MCF 10A (cell line): ENCODE measurements around the gene MAP3K10. TPM values are rescaled to one million over a fixed set of nuclear protein-coding genes. Genes with fewer than 3 reads are reported as not detected.

Experiments
- BruUV-seq: library from RNA; stranded (reverse); fragments of 400-500 nt; replicated peaks from 2 replicates; lab custom pipeline; 2021; lab: Mats Ljungman, UMichigan
- CTCF ChIA-PET: fragments of 300-600 bp; sonication (Branson Sonifier 250); formaldehyde crosslinking; extraction: SDS; loops from one replicate; lab custom pipeline; 2021; ENCODE audit warnings: antibody characterized with exemption, inconsistent platforms; lab: Yijun Ruan, JAX
- POLR2A ChIA-PET: fragments of 300-600, 350-650 bp; sonication (Branson Sonifier 250); formaldehyde crosslinking; extraction: SDS; loops from one replicate; lab custom pipeline; 2020; ENCODE audit warnings: antibody characterized with exemption, inconsistent platforms; lab: Yijun Ruan, JAX
- DNase-seq: peaks from one replicate; pipeline ENCODE4 v3.0.0-alpha.2; 2018; ENCODE audit not compliant: unreplicated experiment
- H3K27ac Mint-ChIP-seq: one replicate; pipeline ENCODE4 v1.8.0; 2022; ENCODE audit warnings: mild to moderate bottlenecking, low read depth, mixed read lengths; ENCODE audit not compliant: unreplicated experiment
- H3K27me3 Mint-ChIP-seq: one replicate; pipeline ENCODE4 v1.8.0; 2022; ENCODE audit warnings: mixed read lengths; ENCODE audit not compliant: insufficient read depth, unreplicated experiment
- H3K36me3 Mint-ChIP-seq: one replicate; pipeline ENCODE4 v1.8.0; 2022; ENCODE audit warnings: mild to moderate bottlenecking, moderate library complexity, mixed read lengths; ENCODE audit not compliant: insufficient read depth, unreplicated experiment
- H3K4me1 Mint-ChIP-seq: one replicate; pipeline ENCODE4 v1.8.0; 2022; ENCODE audit warnings: mixed read lengths; ENCODE audit not compliant: insufficient read depth, unreplicated experiment
- H3K4me3 Mint-ChIP-seq: one replicate; pipeline ENCODE4 v1.8.0; 2022; ENCODE audit warnings: mild to moderate bottlenecking, moderate library complexity, mixed read lengths; ENCODE audit not compliant: unreplicated experiment
- H3K9me3 Mint-ChIP-seq: one replicate; pipeline ENCODE4 v1.8.0; 2022; ENCODE audit warnings: mixed read lengths; ENCODE audit not compliant: unreplicated experiment
- intact Hi-C: fragments of 100-400 bp; cut with micrococcal nuclease; formaldehyde crosslinking; loops from 2 replicates; pipeline ENCODE4 v1.14.1; 2022
- total RNA-seq: library from RNA; stranded (reverse); gene quantifications from 2 replicates; pipeline ENCODE4 v1.2.3, GENCODE V29; 2022
- TF ChIP-seq, protein P1 (sequence below): fragments of 200-600 bp; IDR thresholded peaks from one replicate; pipeline ENCODE4 v1.8.0; 2022; ENCODE audit warnings: antibody characterized with exemption, mild to moderate bottlenecking; ENCODE audit not compliant: unreplicated experiment

MAP3K10 gene
- total RNA-seq, 1 experiment from 2014 or later = 17.1 TPM

DNA sequence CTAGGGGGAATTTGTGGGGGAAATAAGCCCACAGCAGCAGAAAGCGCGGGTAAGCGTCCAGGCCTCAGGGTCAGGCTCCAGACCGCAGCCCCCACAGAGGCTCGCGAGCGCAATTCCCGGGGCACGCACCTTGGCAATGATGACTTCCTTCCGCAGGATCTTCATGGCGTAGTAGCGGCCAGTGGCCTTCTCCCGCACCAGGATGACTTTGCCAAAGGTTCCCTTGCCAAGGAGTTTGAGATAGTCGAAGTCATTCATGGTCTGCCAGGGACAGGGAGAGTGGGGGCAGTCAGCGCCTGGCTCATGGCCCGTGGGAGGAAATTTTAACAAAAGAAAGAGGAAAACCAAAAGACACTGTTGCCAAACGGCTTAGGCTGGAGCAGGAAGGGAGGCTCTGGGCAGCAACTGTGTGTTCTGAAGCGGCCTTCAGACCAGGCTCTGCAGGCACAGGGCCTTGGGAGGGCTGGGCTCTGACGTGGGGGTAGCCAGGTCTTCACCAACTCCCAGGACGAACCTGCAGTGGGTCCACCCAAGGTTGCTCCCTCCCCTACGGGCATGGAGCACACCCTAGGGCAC lies 50.7 kb downstream of the MAP3K10 start:
- no peak for DNase-seq

DNA sequence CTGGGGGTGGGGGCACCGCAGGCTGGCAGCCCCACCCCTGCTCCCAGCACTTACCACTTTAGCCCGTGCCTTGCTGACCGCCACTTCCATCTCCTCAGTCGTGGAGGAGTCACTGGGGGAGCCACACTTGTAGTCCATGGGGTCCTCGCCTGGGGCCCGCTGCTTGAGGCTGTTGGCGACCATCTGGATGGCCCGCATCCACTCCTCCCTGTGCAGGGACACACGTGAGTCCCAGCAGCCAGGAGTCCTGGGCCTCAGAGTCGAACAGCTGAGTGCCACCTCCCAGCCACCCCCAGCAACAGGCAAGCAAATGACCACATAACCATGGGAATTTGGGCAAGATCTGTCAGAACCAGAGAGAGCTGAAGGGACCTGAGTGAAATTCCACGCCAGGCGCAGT lies 51.3 kb downstream of the MAP3K10 start:
- POLR2A ChIA-PET = interaction anchor here (1.2 kb wide), 1 partner anchor 12 kb away, joined by 3 read pairs; no protein-coding TSS in a partner anchor
- TF ChIP-seq, protein P1, sequence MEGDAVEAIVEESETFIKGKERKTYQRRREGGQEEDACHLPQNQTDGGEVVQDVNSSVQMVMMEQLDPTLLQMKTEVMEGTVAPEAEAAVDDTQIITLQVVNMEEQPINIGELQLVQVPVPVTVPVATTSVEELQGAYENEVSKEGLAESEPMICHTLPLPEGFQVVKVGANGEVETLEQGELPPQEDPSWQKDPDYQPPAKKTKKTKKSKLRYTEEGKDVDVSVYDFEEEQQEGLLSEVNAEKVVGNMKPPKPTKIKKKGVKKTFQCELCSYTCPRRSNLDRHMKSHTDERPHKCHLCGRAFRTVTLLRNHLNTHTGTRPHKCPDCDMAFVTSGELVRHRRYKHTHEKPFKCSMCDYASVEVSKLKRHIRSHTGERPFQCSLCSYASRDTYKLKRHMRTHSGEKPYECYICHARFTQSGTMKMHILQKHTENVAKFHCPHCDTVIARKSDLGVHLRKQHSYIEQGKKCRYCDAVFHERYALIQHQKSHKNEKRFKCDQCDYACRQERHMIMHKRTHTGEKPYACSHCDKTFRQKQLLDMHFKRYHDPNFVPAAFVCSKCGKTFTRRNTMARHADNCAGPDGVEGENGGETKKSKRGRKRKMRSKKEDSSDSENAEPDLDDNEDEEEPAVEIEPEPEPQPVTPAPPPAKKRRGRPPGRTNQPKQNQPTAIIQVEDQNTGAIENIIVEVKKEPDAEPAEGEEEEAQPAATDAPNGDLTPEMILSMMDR = no peak
- H3K9me3 Mint-ChIP-seq = no peaks in the 10 kb centered on the region
- BruUV-seq = no TSS peak
- H3K4me3 Mint-ChIP-seq = no peak overlapping the region
- peaks cover 44% of the 10 kb centered on the region for H3K36me3 Mint-ChIP-seq
- CTCF ChIA-PET = interaction anchor here (0.8 kb wide), 1 partner anchor 17 kb away, joined by 3 read pairs; no protein-coding TSS in a partner anchor
- no peak overlapping the region for H3K27ac Mint-ChIP-seq
- DNase-seq = no peak
- intact Hi-C loops = no loop called here
- peaks cover 8% of the 10 kb centered on the region for H3K4me1 Mint-ChIP-seq
- no peaks in the 10 kb centered on the region for H3K27me3 Mint-ChIP-seq

More for the DNA sequence above, 50.7 kb downstream of the MAP3K10 start:
- ChIA-PET POLR2A (no interaction called here), CTCF (no interaction called here)
- intact Hi-C loops = no loop called here
- Mint-ChIP-seq H3K4me3 (no peak overlapping the region), H3K9me3 (no peaks in the 10 kb centered on the region), H3K27me3 (no peaks in the 10 kb centered on the region), H3K4me1 (peaks cover 8% of the 10 kb centered on the region), H3K27ac (no peak overlapping the region), H3K36me3 (peaks cover 48% of the 10 kb centered on the region)
- TF ChIP-seq, protein P1 = no peak
- BruUV-seq = no TSS peak

DNA sequence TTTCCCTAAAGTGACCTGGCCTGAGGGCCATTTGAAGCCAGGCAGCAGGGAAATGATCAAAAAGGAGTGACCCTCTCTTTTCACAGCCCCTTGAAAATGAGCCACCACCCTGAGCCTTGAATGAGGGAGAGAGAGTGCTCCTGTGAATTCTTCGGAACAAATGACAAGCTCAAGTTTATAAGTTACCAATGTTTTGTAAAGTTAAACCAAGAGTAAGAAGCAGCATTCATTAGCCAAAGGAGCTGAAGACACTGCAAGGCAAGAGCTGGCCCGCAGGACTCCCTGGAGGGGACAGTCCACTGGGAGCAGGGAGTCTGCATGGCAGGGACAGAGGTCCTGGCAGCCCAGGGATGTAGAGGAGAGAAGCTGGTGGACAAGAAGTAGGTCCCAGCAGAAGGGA lies 52.0 kb downstream of the MAP3K10 start:
- no peak overlapping the region for H3K4me3 Mint-ChIP-seq
- no peaks in the 10 kb centered on the region for H3K9me3 Mint-ChIP-seq
- ChIA-PET CTCF (interaction anchor here (0.6 to 0.8 kb wide), 3 partner anchors 16 to 97 kb away, joined by 3 to 5 read pairs (median 3); no protein-coding TSS in a partner anchor), POLR2A (interaction anchor here (1.2 kb wide), 1 partner anchor 13 kb away, joined by 3 read pairs; no protein-coding TSS in a partner anchor)
- peaks cover 37% of the 10 kb centered on the region for H3K36me3 Mint-ChIP-seq
- TF ChIP-seq, protein P1 = no peak
- intact Hi-C loops = no loop called here
- no peaks in the 10 kb centered on the region for H3K27me3 Mint-ChIP-seq
- DNase-seq = no peak
- peaks cover 8% of the 10 kb centered on the region for H3K4me1 Mint-ChIP-seq
- no peak overlapping the region for H3K27ac Mint-ChIP-seq
- no TSS peak for BruUV-seq

DNA sequence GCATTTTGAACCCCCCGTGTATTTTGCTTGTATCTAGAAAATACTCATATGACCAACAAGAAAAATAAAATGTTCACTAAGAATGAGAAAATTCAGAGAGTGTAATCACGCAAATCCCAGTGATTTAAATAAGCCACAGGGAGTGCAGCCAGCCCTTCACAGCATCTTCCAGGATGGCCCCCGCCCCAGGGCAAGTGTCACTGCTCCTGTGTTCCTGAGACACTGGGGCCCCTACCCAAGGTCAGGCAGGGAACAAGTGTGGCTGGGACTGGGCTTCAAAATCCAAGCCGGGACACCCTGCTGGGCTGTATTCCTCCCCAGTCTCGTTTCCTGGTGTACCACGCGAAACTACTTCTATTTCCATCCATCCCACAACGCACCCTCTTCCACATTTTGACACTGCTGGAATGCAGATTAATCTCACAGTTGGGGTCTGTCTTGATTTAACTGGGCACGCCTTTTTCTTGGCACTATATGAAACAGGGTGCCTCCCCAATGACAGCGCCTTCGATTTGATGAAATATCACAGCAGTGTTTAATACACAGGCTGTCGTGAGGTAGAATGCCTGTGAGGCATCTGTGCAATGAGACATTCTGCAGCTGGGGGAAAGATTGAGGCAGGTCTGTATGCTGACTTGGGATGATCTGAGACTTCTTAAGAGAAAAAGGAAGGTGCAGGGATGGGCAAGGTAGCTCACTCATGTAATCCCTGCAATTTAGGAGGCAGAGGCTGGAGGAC lies 53.5 kb downstream of the MAP3K10 start:
- TF ChIP-seq, protein P1 = no peak
- intact Hi-C loops = no loop called here
- Mint-ChIP-seq H3K36me3 (peaks cover 24% of the 10 kb centered on the region), H3K4me3 (no peak overlapping the region), H3K27me3 (no peaks in the 10 kb centered on the region), H3K27ac (no peak overlapping the region), H3K9me3 (no peaks in the 10 kb centered on the region), H3K4me1 (peaks cover 8% of the 10 kb centered on the region)
- BruUV-seq = no TSS peak
- ChIA-PET POLR2A (no interaction called here), CTCF (interaction anchor here (0.6 kb wide), 1 partner anchor 16 kb away, joined by 3 read pairs; no protein-coding TSS in a partner anchor)
- DNase-seq = no peak
